ENCODE data around the gene SPATA33.
"Not testable (repeated sequence)": the region's sequence is repeated elsewhere in the genome, so short reads cannot be mapped to it uniquely, and the experiment has no call there.

SPATA33 gene

DNA sequence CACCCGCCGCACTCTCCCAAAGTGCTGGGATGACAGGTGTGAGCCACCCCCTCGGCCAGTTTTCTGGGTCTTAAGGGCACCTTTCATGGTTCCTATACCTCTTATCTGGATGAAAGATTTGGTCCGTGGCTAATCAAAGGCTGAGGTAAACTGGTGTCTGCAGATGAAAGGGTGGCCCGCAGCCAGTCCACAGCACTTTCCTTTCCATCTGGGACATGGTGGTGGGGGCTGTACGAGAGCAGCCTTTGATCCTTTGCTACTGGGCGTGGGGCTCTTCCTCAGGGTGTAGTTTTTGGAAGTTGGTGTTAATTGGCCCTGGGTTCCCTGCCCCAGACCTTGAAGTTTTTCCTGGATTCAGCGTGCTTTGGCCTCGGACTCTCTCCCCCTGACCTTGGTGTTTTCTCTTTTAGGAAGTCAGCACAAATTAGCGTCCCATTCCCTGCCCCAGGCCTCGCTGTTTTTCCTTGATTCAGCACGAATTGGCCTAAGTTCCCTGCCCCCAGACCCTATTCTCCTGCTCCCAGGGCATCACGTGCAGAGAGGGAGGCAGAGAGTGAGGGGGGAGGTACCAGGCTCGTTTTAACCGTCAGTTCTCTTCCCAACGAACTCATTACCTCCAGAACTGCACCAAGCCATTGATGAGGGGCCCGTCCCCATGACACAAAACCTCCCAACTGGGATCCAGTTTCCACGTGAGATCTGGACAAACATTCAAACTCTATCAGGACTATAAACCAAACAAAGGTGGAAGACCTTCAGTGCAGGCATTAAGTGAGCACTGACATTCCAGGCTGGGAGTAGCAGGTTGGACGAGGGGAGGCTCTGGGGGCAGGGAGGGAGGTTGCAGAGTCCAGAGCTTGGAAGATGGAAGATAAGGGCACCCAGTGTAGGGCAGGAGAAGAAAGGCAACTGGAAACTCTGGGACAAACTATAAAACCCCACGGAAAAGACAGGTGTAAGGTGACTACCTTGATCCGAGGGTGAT, 32.6 kb upstream of the SPATA33 start:
- DNase-seq (ENCODE audit: low read depth in 4 of 4, low spot score in 1 of 4), result no peak

DNA sequence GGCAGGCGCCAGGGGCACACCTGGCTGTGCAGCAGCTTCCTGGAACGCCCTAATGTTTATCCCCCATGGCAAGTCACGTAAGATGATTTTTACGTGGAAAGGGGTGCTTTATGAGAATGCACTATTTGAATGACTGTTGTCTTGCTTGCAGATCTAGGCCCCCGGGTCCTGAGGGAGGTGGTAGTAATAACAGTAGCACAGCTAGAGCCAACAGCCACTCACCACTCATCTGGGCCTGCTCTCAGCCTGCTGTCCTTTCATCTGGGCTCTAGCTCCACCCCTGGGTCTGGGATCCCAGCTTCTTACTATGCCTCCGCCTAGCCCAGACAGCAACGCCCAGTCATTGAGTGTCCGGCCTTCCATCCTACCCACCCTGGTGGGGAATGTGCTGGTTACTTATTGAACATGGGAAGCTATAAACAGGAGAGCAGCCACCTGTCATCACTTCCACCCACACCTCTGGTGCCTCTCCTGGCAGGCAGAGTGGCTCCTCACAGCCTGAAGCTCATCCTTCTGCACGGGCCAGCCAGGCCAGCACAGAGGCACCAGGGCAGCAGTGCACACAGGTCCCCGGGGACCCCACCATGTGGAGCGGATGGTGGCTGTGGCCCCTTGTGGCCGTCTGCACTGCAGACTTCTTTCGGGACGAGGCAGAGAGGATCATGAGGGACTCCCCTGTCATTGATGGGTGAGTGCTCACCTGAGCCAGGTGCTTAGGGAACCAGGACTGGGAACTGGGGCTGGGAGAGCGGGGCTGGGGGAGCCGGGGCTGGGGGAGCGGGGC, 27.6 kb upstream of the SPATA33 start:
- DNase-seq (ENCODE audit: low read depth in 4 of 4, low spot score in 1 of 4), result no peak

- DNase-seq (ENCODE audit: low read depth in 4 of 4, low spot score in 1 of 4), result no peak
Measured at GRCh38 chr16:89633064-89633631, 24.5 kb upstream of the SPATA33 start.

- not testable (repeated sequence) for DNase-seq (ENCODE audit: low read depth in 4 of 4, low spot score in 1 of 4)
Measured at GRCh38 chr16:89634463-89635385, 22.9 kb upstream of the SPATA33 start.

DNA sequence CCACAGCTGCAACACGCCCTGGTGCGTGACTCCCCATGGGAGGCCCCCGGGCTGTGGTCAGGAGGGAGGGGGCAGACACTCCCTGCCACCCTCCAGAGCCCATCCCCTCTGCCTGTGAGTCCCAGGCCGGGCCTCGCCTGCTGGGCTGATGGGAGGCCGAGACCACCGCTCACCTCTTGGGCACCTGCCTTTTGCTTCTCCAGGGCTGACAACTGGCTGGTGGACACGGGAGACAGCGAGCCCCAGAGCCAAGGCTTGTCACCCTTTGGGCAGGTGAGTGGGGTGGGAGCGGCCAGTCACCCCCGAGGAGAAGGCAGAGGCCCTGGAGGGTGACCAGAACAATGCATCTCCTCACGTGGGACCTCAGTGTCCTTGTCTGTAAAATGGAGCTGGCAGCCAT, 21.0 kb upstream of the SPATA33 start:
- DNase-seq (ENCODE audit: low read depth in 4 of 4, low spot score in 1 of 4), result no peak

GRCh38 chr16:89637379-89637778, 20.3 kb upstream of the SPATA33 start:
- no peak for DNase-seq (ENCODE audit: low read depth in 4 of 4, low spot score in 1 of 4)

DNA sequence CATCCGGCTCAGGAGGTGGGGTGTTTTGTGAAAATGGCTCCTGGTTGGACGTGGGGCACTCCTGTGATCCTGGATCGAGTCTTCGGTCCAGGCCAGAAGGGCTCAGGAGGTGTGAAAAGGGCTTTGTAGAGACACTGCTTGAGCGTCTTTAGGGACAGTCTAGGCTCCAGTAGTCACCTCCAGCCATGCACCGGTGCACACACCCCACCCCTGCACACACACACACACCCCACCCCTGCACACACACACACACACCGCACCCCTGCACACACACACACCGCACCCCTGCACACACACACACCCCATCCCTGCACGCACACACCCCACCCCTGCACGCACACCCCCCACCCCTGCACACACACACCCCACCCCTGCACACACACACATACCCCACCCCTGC, 19.2 kb upstream of the SPATA33 start:
- no peak for DNase-seq (ENCODE audit: low read depth in 4 of 4, low spot score in 1 of 4)

- DNase-seq (ENCODE audit: low read depth in 4 of 4, low spot score in 1 of 4), result no peak
Measured at GRCh38 chr16:89639385-89639784, 18.3 kb upstream of the SPATA33 start.

- no peak for DNase-seq (ENCODE audit: low read depth in 4 of 4, low spot score in 1 of 4)
Measured at GRCh38 chr16:89641458-89642119, 16.0 kb upstream of the SPATA33 start.

- no peak for DNase-seq (ENCODE audit: low read depth in 4 of 4, low spot score in 1 of 4)
Measured at GRCh38 chr16:89642574-89642973, 15.1 kb upstream of the SPATA33 start.

GRCh38 chr16:89643769-89644300, 13.8 kb upstream of the SPATA33 start:
- no peak for DNase-seq (ENCODE audit: low read depth in 4 of 4, low spot score in 1 of 4)

GRCh38 chr16:89645122-89645521, 12.5 kb upstream of the SPATA33 start:
- no peak for DNase-seq (ENCODE audit: low read depth in 4 of 4, low spot score in 1 of 4)

- DNase-seq (ENCODE audit: low read depth in 4 of 4, low spot score in 1 of 4), result no peak
Measured at GRCh38 chr16:89646270-89646669, 11.4 kb upstream of the SPATA33 start.

DNA sequence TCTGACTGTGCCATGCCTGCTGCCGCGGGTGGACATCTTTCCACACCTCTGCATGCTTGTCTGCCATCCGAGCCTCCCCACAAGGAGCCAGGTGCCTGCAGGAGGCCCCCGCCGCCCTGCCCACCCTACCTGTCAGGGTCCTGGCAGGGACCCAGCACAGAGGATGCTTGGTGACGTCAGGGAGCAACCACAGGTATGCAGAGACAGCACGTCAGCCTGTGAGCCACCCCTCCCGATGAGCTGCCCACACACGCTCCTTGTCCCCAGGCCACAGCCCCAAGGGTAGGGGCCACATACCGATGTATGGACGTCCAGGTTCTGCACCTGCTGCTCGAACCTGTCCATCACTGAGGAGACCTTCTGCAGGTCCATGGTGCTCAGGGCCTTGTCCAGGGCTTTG, 10.7 kb upstream of the SPATA33 start:
- no peak for DNase-seq (ENCODE audit: low read depth in 4 of 4, low spot score in 1 of 4)

DNA sequence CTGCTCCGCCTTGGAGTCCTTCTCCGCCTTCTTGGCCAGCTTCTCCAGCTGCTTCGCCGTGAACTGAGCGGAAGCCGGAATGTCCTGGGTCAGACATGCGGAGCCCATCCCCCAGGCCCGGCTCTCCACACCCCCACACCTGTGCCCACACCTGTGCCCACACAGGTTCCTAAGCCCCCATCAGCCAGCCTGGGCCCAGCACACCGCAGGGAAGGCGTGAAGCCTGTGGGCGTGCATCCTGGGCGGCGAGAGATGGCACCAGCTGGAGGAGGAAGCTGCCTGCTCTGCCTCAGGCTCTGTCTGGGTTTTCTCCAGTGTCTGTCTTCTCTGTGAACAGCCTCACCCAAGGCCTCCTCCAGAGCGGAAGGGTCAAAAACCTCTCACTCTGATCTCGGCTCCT, 6.1 kb upstream of the SPATA33 start:
- DNase-seq (ENCODE audit: low read depth in 4 of 4, low spot score in 1 of 4), result no peak

GRCh38 chr16:89653656-89654295, 3.9 kb upstream of the SPATA33 start:
- DNase-seq (ENCODE audit: low read depth in 4 of 4, low spot score in 1 of 4), result no peak

DNA sequence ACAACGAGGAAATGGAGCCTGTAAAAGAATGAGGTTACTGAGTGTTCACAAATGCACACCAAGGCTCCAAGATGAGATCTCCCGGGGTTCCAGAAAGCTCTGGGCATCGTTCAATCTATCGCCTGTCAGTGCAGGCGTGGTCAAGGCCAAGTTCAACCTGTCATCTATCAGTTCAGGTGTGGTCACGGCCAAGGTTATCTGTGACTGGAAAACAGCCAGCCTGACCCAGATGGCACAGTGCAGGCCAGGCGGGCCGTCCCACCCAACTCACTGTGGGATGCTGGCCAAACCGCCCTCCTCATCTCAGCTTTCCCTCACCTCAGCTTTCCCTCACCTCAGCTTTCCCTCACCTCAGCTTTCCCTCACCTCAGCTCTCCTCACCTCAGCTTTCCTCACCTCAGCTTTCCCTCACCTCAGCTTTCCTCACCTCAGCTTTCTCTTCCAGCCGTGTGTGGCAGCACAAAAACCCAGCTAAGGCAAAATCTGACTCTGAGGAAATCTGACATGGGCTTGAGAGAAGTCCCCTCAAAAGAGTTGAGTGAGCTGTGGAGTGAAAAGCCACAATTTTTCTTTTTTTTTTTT, 2.5 kb upstream of the SPATA33 start:
- DNase-seq (ENCODE audit: low read depth in 4 of 4, low spot score in 1 of 4), result no peak

- DNase-seq (ENCODE audit: low read depth in 4 of 4, low spot score in 1 of 4), result no peak
Measured at GRCh38 chr16:89656435-89657121, 1.1 kb upstream of the SPATA33 start.
